Measurements from ENCODE around the gene HES6. TPM values are rescaled to one million over a fixed set of nuclear protein-coding genes. Genes with fewer than 3 reads are reported as not detected.
"Not testable (repeated sequence)": the region's sequence is repeated elsewhere in the genome, so short reads cannot be mapped to it uniquely, and the experiment has no call there.

The HES6 gene
- total and polyA plus RNA-seq, 8 donors = 4.9 to 22.7 (median 16.0) TPM

DNA sequence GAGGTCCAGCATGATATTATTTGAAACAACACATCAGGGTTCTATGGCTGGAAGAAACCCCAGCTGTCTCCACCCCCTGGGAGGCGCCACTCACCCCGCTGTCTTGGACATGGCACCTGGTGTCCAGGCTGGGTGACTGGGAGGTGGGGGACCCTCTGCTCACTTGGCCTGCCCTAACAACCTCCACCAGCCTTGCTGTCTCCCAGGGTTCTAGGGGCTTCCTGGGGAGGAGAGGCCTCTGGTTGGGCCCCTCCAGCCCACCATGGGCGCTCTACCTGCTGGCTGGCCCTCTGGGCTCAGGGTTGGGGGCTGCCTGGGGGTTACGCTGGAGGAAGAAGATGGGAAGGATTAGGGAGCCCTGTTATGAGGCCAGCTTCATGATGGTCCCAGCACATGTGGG, 32.3 kb upstream of the HES6 start:
- 98 to 100% methylated on average over 4 of the region's 4 CpGs for WGBS, 2 donors
- Histone ChIP-seq H3K36me3 (peaks cover 0 to 82% (median 56%) of the 10 kb centered on the region in 3 donors), H3K4me1 (no peaks in the 10 kb centered on the region), H3K9me3 (no peaks in the 10 kb centered on the region), H3K4me3 (no peak overlapping the region), H3K27ac (no peak overlapping the region), H3K27me3 (no peaks in the 10 kb centered on the region)
- DNase-seq = peak in 1 of 6 donors; percentile 27
- TF ChIP-seq, protein P1, sequence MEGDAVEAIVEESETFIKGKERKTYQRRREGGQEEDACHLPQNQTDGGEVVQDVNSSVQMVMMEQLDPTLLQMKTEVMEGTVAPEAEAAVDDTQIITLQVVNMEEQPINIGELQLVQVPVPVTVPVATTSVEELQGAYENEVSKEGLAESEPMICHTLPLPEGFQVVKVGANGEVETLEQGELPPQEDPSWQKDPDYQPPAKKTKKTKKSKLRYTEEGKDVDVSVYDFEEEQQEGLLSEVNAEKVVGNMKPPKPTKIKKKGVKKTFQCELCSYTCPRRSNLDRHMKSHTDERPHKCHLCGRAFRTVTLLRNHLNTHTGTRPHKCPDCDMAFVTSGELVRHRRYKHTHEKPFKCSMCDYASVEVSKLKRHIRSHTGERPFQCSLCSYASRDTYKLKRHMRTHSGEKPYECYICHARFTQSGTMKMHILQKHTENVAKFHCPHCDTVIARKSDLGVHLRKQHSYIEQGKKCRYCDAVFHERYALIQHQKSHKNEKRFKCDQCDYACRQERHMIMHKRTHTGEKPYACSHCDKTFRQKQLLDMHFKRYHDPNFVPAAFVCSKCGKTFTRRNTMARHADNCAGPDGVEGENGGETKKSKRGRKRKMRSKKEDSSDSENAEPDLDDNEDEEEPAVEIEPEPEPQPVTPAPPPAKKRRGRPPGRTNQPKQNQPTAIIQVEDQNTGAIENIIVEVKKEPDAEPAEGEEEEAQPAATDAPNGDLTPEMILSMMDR (IDR thresholded peaks at IDR 0.05) = no peak
- intact Hi-C loops (cut with DNase I) = no loop called here
- no peak for ATAC-seq
- no peak for FAIRE-seq

DNA sequence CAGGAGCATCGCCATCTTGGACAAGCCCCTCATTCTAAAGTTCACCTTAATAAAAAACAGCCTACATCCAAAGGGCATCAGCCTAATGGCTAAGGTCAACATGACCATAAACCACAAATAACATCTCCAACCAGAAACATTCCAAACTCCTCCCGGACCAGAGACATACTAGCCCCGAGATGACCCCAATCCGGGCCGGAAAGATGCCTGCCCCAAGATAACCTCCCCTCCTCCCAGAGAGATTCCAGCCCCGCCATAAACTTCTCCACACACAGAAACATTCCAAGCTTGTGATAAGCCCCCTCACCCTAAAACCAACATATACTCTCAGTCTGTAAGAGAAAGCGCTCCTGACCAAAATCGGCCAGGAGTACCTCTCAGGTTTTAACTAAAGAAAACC, 31.8 kb upstream of the HES6 start:
- H3K27me3 ChIP-seq; intact Hi-C loops (cut with DNase I); H3K27ac ChIP-seq; H3K4me1 ChIP-seq; H3K4me3 ChIP-seq; FAIRE-seq; H3K9me3 ChIP-seq; ATAC-seq: not testable (repeated sequence)
- 82 to 93% methylated on average over 8 of the region's 8 CpGs for WGBS, 2 donors
- H3K36me3 ChIP-seq = peaks cover 0 to 79% (median 54%) of the 10 kb centered on the region in 3 donors
- peak in 1 of 6 donors; percentile 12 for DNase-seq

DNA sequence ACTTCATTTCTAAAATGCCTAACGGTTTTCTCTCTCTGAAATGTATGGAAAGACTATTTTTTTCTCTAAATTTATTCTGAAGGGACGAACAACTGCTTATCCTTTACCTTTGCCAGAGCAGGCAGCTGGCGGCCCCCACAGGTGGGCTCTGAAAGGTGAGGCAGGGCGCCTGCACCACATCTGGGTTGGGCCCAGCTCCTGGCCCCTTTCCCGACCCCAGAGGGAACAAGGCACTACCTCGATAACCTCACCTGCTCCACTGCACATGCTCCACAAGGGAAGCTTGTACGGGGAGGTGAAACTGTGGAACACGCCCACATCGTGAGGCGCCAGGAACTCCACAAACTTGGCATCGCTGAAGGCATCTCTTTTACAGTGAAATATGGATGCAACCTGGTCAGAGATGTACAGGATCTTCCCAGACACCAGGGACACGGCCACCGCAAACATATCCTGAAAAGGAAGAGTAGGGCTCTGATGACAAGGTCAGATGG, 31.3 kb upstream of the HES6 start:
- peak in 1 of 6 donors; percentile 20 for DNase-seq
- Histone ChIP-seq H3K4me1 (no peaks in the 10 kb centered on the region), H3K36me3 (peaks cover 0 to 73% (median 48%) of the 10 kb centered on the region in 3 donors), H3K27ac (no peak overlapping the region), H3K27me3 (no peaks in the 10 kb centered on the region), H3K9me3 (no peaks in the 10 kb centered on the region), H3K4me3 (no peak overlapping the region)
- 84 to 88% methylated on average over 13 of the region's 13 CpGs for WGBS, 2 donors
- no peak for FAIRE-seq
- TF ChIP-seq, protein P1 (IDR thresholded peaks at IDR 0.05) = no peak
- intact Hi-C loops (cut with DNase I) = no loop called here
- no peak for ATAC-seq

DNA sequence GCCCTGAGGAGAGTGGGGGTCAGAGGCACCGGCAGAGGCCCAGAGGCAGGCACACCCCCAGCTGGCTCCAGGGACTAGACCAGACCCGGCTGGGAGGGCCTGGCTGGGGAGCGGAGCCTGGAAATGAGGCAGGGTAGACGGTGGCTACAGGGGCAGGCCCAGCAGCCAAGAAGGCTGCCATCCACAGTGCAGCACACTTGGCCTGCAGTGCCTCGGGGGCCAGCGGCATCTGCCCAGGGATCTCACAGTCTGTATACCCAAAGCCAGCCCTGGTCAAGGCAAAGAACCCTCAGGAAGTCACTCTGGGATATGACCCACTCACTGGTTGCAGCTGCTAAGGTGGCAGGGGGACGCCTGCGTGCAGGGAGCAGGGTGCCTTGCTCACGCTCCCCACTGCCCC, 30.8 kb upstream of the HES6 start:
- intact Hi-C loops (cut with DNase I) = no loop called here
- FAIRE-seq (no peak), DNase-seq (peak in 1 of 6 donors; percentile 58), ATAC-seq (no peak)
- TF ChIP-seq, protein P1 (IDR thresholded peaks at IDR 0.05) = no peak
- Histone ChIP-seq H3K27me3 (no peaks in the 10 kb centered on the region), H3K27ac (no peak overlapping the region), H3K36me3 (peaks cover 0 to 69% (median 45%) of the 10 kb centered on the region in 3 donors), H3K9me3 (no peaks in the 10 kb centered on the region), H3K4me3 (no peak overlapping the region), H3K4me1 (no peaks in the 10 kb centered on the region)
- WGBS, 2 donors = 93 to 96% methylated on average over 9 of the region's 9 CpGs

DNA sequence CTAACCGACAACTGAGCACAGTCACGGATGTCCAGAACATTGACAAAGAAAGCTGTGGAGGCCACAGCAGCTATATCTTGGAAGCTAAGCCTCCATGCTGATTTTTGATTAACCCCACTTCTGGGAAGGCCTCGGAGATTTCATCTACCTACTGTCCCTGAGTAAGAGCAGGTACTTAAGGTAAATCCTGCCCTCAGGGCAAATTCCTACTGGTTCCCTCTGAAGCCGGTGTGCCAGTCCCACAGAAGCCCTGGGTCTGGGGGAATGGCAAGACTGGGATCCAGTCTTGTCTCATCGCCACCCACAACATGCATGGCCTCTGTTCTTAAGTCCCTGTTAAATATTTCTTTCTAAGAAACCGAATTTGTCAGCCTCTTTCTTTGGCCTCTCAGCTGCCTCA, 29.9 kb upstream of the HES6 start:
- no peaks in the 10 kb centered on the region for H3K4me1 ChIP-seq
- no peaks in the 10 kb centered on the region for H3K27me3 ChIP-seq
- no peak for FAIRE-seq
- intact Hi-C loops (cut with DNase I) = loop anchor here in 1 of 3 donors (10.0 kb wide), 1 partner anchor 55 kb away; the partner anchor contains the start of gene TRAF3IP1
- TF ChIP-seq, protein P1 (IDR thresholded peaks at IDR 0.05) = no peak
- WGBS, 2 donors = 86 to 89% methylated on average over 6 of the region's 6 CpGs
- H3K27ac ChIP-seq = no peak overlapping the region
- H3K4me3 ChIP-seq = no peak overlapping the region
- H3K9me3 ChIP-seq = no peaks in the 10 kb centered on the region
- no peak for ATAC-seq
- peaks cover 0 to 62% (median 41%) of the 10 kb centered on the region in 3 donors for H3K36me3 ChIP-seq
- DNase-seq = peak in 1 of 6 donors; percentile 4
